Activated naive CD8-positive, alpha-beta T cell treated with anti-CD3 and anti-CD28 coated beads, Interleukin-2, amount 10 ng/mL, durations not matched to agents 7 days and 5 days (primary cell): ENCODE data around the gene UNC93B1. TPM values are rescaled to one million over a fixed set of nuclear protein-coding genes. Genes with fewer than 3 reads are reported as not detected.

ENCODE experiments used
- ATAC-seq: fragments of 150-1000 bp; cut with Tn5 transposase; one replicate; pipeline ENCODE4 v1.10.0; 2021; ENCODE audit warnings: low read depth, moderate library complexity
- POLR2A ChIA-PET: fragments of 350-600 bp; sonication (Branson Sonifier 250); formaldehyde crosslinking; loops from one replicate; lab custom pipeline; 2021; ENCODE audit warnings: antibody characterized with exemption; lab: Charles Lee
- DNase-seq: peaks from one replicate; pipeline ENCODE4 v3.0.0; 2021
- H3K27ac Mint-ChIP-seq: one replicate; pipeline ENCODE4 v1.8.0; 2022; ENCODE audit warnings: mild to moderate bottlenecking, mixed read lengths
- H3K27me3 Mint-ChIP-seq: one replicate; pipeline ENCODE4 v1.8.0; 2022; ENCODE audit warnings: mild to moderate bottlenecking, moderate library complexity, mixed read lengths
- H3K36me3 Mint-ChIP-seq: one replicate; pipeline ENCODE4 v1.8.0; 2021; ENCODE audit warnings: mild to moderate bottlenecking, mixed read lengths
- H3K4me1 Mint-ChIP-seq: one replicate; pipeline ENCODE4 v1.8.0; 2021; ENCODE audit warnings: mixed read lengths
- H3K4me3 Mint-ChIP-seq: one replicate; pipeline ENCODE4 v1.8.0; 2022; ENCODE audit warnings: mild to moderate bottlenecking, moderate library complexity, mixed read lengths
- H3K9me3 Mint-ChIP-seq: one replicate; pipeline ENCODE4 v1.8.0; 2021; ENCODE audit warnings: mixed read lengths
- total RNA-seq, 2 experiments: library from RNA; stranded (reverse); gene quantifications; one replicate each; pipeline ENCODE4 v1.2.3, GENCODE V29; 2021

Gene UNC93B1
- total RNA-seq, 2 experiments from 2014 or later = 35.1 to 42.6 TPM

DNA sequence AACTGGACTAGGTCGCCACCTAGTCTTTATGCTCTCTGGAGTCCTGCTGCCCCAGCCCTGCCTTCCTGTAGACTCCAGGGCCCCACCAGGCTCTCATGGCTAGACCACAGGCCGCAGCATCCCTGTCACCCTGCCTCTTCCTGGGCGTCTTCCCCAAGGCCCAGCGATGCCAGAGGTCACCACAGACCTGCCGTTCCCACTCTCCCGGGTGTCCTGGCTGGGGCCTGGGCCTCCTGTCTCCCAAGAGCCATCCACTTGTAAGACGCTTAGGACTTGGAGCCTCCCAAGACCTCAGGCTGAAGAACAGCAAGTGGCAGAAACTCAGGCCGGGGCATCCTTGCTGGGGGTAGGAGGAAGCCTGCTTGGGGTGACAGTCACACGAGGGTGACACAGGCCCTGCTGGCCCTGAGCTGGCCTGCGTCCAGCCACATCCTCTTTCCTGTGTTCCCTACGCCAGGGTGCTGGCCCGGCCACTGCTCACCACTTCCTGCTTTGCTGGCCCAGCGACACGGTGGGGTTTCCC, 32.9 kb upstream of the UNC93B1 start:
- POLR2A ChIA-PET = interaction anchor here (0.6 to 3.2 kb wide), 5 partner anchors 8 to 63 kb away, joined by 3 to 12 read pairs (median 4); partner anchors contain the start of gene UNC93B1
- Mint-ChIP-seq H3K27ac (peak overlapping the region; percentile 97), H3K4me1 (peaks cover 20% of the 10 kb centered on the region), H3K36me3 (peaks cover 3% of the 10 kb centered on the region), H3K4me3 (peak overlapping the region; percentile 63), H3K9me3 (no peaks in the 10 kb centered on the region), H3K27me3 (no peaks in the 10 kb centered on the region)
- ATAC-seq (peak; percentile 44), DNase-seq (peak; percentile 56)

DNA sequence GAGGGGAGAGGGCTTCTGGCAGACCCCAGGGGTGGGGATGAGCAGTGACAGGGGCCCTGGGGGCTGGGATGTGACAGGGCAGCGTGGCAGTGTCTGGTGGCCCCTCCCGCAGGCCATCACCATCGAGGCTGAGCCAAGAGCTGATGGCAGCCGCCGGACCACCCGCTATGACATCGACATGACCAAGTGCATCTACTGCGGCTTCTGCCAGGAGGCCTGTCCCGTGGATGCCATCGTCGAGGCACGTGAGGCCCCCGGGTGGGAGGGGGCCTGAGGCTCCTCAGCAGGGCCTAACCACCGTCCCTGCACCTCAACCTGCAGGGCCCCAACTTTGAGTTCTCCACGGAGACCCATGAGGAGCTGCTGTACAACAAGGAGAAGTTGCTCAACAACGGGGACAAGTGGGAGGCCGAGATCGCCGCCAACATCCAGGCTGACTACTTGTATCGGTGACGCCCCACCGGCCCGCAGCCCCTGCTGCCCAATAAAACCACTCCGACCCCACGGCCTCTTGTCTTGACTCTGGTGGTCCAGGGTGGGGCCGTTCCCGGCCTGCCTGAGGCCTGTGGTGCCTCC, 32.3 kb upstream of the UNC93B1 start:
- H3K4me1 Mint-ChIP-seq = peaks cover 22% of the 10 kb centered on the region
- H3K27me3 Mint-ChIP-seq = no peaks in the 10 kb centered on the region
- no peak for DNase-seq
- no peaks in the 10 kb centered on the region for H3K9me3 Mint-ChIP-seq
- POLR2A ChIA-PET = interaction anchor here (0.6 to 3.2 kb wide), 3 partner anchors 11 to 64 kb away, joined by 3 to 12 read pairs (median 4); partner anchors contain the start of gene UNC93B1
- H3K4me3 Mint-ChIP-seq = no peak overlapping the region
- peaks cover 5% of the 10 kb centered on the region for H3K36me3 Mint-ChIP-seq
- peak overlapping the region; percentile 97 for H3K27ac Mint-ChIP-seq
- ATAC-seq = no peak

DNA sequence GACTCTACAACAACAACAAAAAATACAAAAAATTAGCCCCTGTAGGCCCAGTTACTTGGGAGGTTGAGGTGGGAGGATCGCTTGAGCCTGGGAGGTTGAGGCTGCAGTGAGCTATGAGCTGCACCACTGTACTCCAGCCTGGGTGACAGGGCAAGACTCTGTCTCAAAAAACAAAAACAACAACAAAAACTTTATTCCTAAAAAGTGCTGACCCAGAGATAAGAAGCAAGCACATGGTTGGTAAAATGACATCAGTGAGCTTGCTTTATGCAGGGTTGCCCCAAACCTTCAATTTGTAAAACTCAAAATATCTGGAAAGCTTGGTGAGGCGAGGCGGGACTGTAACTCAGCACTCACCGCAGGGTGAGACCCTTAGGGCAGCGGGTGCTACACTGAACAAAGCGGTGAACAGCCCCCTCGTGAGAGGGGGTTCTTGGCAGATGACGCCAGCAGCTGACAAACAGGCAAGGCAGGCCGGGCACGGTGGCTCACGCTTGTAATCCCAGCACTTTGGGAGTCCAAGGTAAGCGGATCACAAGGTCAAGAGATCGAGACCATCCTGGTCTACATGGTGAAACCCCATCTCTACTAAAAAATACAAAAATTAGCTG, 31.5 kb upstream of the UNC93B1 start:
- H3K27me3 Mint-ChIP-seq = no peaks in the 10 kb centered on the region
- POLR2A ChIA-PET = interaction anchor here (0.7 kb wide), 1 partner anchor 85 kb away, joined by 4 read pairs; no protein-coding TSS in a partner anchor
- H3K4me3 Mint-ChIP-seq = no peak overlapping the region
- no peaks in the 10 kb centered on the region for H3K9me3 Mint-ChIP-seq
- H3K36me3 Mint-ChIP-seq = peaks cover 5% of the 10 kb centered on the region
- peaks cover 22% of the 10 kb centered on the region for H3K4me1 Mint-ChIP-seq
- ATAC-seq = no peak
- DNase-seq = no peak
- H3K27ac Mint-ChIP-seq = peak overlapping the region; percentile 47

DNA sequence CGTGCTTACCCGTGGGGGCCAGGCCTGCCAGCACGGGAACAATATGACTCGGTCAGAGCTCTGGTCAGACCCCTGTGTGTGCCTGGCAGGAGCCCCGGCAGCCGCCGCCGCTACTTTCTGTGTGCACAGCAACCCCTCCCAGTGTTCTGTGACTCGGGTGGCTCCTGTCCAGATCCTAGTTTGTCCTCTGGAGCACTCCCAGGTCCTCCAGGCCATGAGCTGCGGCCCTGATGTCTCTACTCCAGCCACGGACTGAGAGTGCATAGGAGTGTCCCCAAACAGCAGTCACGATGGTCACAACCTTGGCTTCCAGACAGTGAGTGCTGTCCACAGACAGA, 29.8 kb upstream of the UNC93B1 start:
- ATAC-seq (no peak), DNase-seq (no peak)
- Mint-ChIP-seq H3K36me3 (peaks cover 5% of the 10 kb centered on the region), H3K4me3 (no peak overlapping the region), H3K4me1 (peaks cover 29% of the 10 kb centered on the region), H3K27me3 (no peaks in the 10 kb centered on the region), H3K9me3 (no peaks in the 10 kb centered on the region), H3K27ac (no peak overlapping the region)
- POLR2A ChIA-PET = no interaction called here

DNA sequence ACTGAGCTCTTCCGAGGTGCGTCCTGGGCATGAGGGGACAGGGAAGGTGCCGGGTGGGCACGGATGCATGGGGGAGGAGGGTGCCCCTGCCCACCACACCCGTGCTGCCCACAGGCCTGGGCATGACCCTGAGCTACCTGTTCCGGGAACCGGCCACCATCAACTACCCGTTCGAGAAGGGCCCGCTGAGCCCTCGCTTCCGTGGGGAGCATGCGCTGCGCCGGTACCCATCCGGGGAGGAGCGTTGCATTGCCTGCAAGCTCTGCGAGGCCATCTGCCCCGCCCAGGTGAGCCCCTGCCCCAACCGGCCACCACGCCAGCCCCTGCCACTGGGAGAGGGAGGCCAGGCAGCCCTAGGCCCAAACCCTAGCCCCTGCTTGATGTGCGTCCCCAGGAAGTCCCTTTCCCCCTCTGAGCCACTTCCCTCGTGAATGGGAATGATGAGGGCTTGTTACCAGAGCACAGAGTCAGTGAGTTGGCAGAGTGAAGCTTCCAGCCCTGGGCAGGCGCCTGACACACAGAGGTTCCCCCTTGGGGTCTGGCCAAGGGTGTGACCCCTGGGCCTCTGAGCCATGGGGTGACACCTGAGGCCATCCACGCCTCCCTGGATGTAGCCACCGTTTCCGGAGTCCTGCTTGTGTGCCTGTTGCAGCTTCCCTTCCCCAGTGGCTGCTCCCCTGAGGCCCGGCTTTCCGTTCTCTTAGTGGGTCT, 29.3 kb upstream of the UNC93B1 start:
- DNase-seq (no peak), ATAC-seq (no peak)
- Mint-ChIP-seq H3K36me3 (peaks cover 5% of the 10 kb centered on the region), H3K4me3 (no peak overlapping the region), H3K9me3 (no peaks in the 10 kb centered on the region), H3K4me1 (peaks cover 30% of the 10 kb centered on the region), H3K27ac (no peak overlapping the region), H3K27me3 (no peaks in the 10 kb centered on the region)
- POLR2A ChIA-PET = no interaction called here

DNA sequence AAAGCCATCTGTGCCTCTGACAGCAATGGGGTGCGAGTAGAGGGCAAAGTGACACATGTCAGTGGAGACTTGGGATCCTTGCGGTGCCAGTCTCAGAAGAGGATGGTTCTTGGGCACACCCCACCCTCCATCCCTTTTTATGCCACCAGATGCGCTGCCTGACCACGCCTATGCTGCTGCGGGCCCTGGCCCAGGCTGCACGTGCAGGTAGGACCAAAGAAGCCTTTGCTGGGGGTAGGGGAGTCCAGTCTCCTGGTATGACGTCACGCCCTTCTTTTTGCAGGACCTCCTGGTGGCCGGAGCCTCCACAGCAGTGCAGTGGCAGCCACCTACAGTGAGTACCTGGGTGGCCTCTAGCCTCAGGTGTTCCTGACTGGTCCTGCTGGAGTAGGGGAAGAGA, 28.1 kb upstream of the UNC93B1 start:
- DNase-seq (no peak), ATAC-seq (no peak)
- H3K4me3 Mint-ChIP-seq = peak overlapping the region; percentile 97
- peaks cover 7% of the 10 kb centered on the region for H3K36me3 Mint-ChIP-seq
- POLR2A ChIA-PET = interaction anchor here (2.5 kb wide), 1 partner anchor 8 kb away, joined by 15 read pairs; the partner anchor contains the start of gene TCIRG1
- peaks cover 23% of the 10 kb centered on the region for H3K4me1 Mint-ChIP-seq
- H3K27ac Mint-ChIP-seq = peak overlapping the region; percentile 98
- no peaks in the 10 kb centered on the region for H3K27me3 Mint-ChIP-seq
- no peaks in the 10 kb centered on the region for H3K9me3 Mint-ChIP-seq

DNA sequence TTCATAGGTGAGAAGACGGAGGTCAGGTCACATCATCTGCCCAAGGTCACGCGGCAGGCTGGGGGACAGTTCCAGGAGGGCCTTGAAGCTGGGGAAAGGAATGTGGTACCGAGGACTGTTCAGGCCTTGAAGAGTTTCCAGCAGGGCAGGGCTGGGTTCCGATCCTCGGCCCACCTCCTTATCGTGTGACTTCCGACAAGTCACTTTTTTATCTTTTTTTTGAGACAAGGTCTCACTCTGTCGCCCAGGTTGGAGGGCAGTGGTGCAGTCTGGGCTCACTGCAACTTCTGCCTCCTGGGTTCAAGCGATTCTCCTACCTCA, 27.2 kb upstream of the UNC93B1 start:
- peaks cover 21% of the 10 kb centered on the region for H3K4me1 Mint-ChIP-seq
- no peaks in the 10 kb centered on the region for H3K9me3 Mint-ChIP-seq
- POLR2A ChIA-PET = interaction anchor here (2.5 kb wide), 1 partner anchor 9 kb away, joined by 15 read pairs; the partner anchor contains the start of gene TCIRG1
- H3K36me3 Mint-ChIP-seq = peaks cover 7% of the 10 kb centered on the region
- H3K4me3 Mint-ChIP-seq = peak overlapping the region; percentile 97
- H3K27me3 Mint-ChIP-seq = no peaks in the 10 kb centered on the region
- no peak for DNase-seq
- ATAC-seq = no peak
- peak overlapping the region; percentile 98 for H3K27ac Mint-ChIP-seq

DNA sequence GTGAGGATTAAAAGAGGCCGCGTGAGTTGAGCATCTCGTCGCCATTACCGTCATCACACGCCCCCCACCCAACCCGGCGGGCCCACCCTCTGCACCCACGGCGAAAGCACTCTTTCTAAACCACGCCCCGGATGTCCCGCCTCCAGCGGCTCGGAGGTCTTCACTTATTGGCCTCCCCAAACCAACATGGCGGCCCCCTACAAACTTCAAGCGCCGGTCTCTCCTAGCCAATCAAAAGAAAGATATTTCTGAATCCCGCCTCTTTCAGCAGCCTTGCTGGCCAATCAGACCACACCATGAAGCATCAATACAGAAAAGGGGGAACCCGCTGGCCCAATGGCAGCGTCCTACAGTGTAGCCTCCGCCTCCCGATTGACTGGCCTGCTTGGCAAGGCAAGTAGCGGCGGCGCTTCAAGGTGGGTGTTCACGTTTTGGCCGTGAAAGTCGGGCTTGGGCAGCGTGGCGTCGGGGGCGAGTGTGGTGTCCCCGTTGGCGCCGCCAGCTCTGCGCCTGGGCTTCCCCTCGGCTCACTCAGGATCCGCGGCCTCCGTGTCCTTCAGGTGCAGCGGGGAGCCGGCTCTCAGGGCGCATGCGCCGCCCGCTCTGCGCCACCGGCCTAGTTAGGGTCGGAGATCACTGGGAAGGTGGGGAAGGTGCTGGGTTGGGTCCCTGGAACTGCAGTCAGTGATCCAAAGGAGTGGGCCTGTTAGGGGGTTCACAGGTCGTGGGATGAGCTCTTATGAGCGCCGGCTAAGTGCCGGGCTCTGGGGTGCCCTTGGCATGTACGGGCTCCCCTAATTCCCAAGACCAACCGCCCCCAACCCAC, 26.6 kb upstream of the UNC93B1 start, which contains the start of gene NDUFS8:
Gene NDUFS8, plus strand, starts transcription at position 364 of the 826 bp plus-strand sequence. CDS start 1,471 bp downstream, outside the sequence.
- POLR2A ChIA-PET = interaction anchor here (0.6 to 2.5 kb wide), 2 partner anchors 9 to 95 kb away, joined by 4 to 15 read pairs; partner anchors contain the start of gene TCIRG1

DNA sequence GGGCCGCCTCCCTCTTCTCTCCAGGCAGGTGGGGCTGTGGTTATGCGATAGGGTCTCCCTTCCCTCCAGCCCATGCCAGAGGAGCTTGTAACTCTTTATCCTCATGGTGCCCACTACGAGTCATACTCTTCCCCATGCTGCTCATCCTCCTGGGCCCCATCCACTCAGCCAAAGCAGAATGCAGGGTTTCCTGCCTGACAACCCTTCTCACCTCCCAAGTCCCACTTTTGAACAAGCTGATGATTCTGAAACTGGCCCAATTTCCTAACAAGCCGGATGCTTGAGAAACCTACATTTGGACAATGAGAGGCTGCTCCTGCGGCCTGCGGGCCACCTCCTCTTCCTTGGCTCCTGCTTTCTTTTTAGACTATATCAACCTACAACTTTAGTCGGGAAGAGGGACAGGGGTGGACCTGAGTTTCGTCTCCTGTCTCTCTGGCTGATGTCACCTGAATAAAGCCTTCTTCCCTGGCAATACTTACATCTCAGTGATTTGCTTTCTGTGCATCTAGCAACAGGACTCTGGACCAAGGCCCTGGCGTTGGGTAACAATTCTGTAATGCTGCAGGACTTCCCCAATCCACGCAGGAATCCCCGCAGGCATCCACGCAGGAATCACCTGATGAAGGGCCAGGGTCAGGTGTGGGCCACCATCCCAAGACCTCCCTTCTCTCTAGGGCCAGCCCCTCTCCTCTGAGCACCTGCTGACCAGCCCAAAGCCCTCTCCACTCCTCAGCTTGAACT, 25.1 kb upstream of the UNC93B1 start:
- H3K4me3 Mint-ChIP-seq = peak overlapping the region; percentile 97
- H3K4me1 Mint-ChIP-seq = peaks cover 22% of the 10 kb centered on the region
- H3K36me3 Mint-ChIP-seq = peaks cover 7% of the 10 kb centered on the region
- ATAC-seq = no peak
- no peaks in the 10 kb centered on the region for H3K9me3 Mint-ChIP-seq
- POLR2A ChIA-PET = interaction anchor here (0.7 to 0.8 kb wide), 2 partner anchors 8 to 544 kb away, joined by 3 read pairs; no protein-coding TSS in a partner anchor
- no peak for DNase-seq
- no peaks in the 10 kb centered on the region for H3K27me3 Mint-ChIP-seq
- peak overlapping the region; percentile 98 for H3K27ac Mint-ChIP-seq

More for the DNA sequence above, 26.6 kb upstream of the UNC93B1 start, which contains the start of gene NDUFS8:
- ATAC-seq (peak; percentile 97), DNase-seq (peak; percentile 95)
- Mint-ChIP-seq H3K27ac (peak within 1 kb of the TSS; percentile 98), H3K27me3 (no peaks in the 10 kb centered on the region), H3K36me3 (peaks cover 7% of the 10 kb centered on the region), H3K4me3 (peak within 1 kb of the TSS; percentile 97), H3K9me3 (no peaks in the 10 kb centered on the region), H3K4me1 (peaks cover 21% of the 10 kb centered on the region)

DNA sequence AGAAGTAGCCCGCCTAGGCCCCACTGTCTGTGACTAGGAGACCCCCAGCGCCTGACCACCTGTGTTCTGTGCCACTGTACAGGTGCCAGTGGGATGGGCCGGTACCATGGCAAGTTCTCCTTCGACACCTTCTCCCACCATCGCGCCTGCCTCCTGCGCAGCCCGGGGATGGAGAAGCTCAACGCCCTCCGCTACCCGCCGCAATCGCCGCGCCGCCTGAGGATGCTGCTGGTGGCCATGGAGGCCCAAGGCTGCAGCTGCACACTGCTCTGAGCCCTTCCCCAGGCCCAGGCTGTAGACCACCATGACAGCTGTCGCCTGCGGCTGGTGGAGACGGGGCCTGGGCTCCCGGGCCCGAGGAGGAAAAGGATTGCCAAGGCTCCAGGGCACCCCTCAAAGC, 23.8 kb upstream of the UNC93B1 start:
- Mint-ChIP-seq H3K9me3 (no peaks in the 10 kb centered on the region), H3K4me3 (no peak overlapping the region), H3K27ac (no peak overlapping the region), H3K36me3 (peaks cover 4% of the 10 kb centered on the region), H3K27me3 (no peaks in the 10 kb centered on the region), H3K4me1 (peaks cover 22% of the 10 kb centered on the region)
- POLR2A ChIA-PET = no interaction called here
- no peak for ATAC-seq
- no peak for DNase-seq

DNA sequence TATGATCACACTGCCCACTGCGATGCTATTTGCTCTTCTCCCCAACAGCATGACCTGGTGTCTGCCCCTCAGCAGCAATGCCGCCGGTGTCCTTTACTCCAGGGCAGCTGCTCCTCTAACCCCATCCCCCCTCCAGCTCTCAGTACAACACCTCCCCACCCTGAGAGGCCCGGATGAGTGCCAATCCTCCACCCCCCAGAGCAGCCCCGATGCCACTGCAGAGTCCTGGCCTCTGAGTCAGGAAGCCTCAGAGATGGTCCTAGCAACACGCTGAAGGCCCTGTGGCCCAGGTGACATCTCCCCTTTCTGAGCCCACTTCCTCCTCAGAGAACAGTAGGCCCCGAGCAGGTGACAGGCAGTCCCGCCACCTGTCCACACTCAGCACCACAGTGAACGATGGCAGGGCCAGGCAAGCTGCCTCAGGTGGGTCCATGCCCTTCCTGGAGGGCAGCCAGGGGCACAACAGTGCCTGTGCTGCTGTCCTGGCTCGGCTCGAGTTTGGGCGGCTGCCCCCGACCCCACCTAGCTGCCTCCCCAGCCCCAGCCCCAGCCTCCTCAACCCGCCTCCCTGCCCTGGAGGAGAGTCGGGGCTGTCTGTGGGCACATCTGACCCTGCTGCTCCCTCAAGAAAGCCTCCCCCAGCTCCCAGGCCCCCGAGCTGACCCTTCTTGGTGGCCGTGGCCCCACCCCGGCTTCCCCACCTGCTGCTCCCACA, 22.7 kb upstream of the UNC93B1 start:
- Mint-ChIP-seq H3K27ac (peak overlapping the region; percentile 36), H3K36me3 (peaks cover 2% of the 10 kb centered on the region), H3K4me3 (no peak overlapping the region), H3K4me1 (peaks cover 19% of the 10 kb centered on the region), H3K27me3 (no peaks in the 10 kb centered on the region), H3K9me3 (no peaks in the 10 kb centered on the region)
- POLR2A ChIA-PET = no interaction called here
- DNase-seq = no peak
- ATAC-seq = no peak

DNA sequence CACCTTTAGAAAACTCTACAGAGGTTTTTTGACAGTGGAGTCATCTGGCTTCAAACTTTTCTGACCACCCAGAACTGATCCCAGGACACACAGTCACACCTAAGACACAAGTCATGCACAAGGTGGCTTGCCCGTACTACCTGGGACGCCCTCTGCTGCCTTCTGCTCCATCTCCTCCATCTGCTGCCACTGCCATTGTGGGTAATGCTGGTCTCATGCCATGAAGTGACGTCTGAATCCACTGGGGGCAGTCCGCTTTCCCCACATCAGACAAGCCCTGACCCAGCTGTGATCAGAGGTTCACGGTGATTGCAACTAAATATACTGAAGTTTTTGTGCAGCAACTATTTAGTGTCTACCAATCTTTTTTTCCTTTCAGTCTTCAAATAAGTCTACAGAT, 21.1 kb upstream of the UNC93B1 start:
- peak; percentile 20 for ATAC-seq
- peaks cover 16% of the 10 kb centered on the region for H3K4me1 Mint-ChIP-seq
- no peaks in the 10 kb centered on the region for H3K9me3 Mint-ChIP-seq
- H3K36me3 Mint-ChIP-seq = peaks cover 1% of the 10 kb centered on the region
- no peak overlapping the region for H3K4me3 Mint-ChIP-seq
- no peak for DNase-seq
- POLR2A ChIA-PET = no interaction called here
- H3K27me3 Mint-ChIP-seq = no peaks in the 10 kb centered on the region
- no peak overlapping the region for H3K27ac Mint-ChIP-seq
